Activated CD8-positive, alpha-beta memory T cell treated with anti-CD3 and anti-CD28 coated beads for 4 hours (primary cell): ENCODE data around the gene SLC5A10.
"Not testable (repeated sequence)": the region's sequence is repeated elsewhere in the genome, so short reads cannot be mapped to it uniquely, and the experiment has no call there.

Experiments used
- DNase-seq, 2 donors: peaks; one replicate each; pipeline ENCODE4 v3.0.0-alpha.2; 2020; ENCODE audit warnings: low read depth in 2 of 2

SLC5A10 gene

DNA sequence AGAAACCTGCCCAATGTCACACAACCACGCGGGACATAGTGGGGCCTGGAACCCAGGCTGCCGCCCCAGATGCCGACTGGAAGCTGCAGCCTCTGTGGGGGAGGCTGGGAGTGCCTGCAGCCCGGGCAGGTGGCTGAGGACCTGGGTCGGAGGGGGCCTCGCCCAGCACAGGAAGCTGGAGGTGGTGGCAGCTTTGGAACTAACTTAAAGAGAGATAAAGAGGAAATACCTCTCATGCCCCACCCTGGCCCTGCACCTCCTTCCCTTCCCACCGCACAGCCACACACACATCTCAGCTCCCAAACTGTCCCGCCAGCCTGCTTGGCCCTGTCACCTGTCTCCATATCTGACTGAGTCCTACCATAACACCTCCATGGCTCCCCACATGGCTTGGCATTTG is 88.4 kb downstream of the SLC5A10 start:
- not testable (repeated sequence) for DNase-seq

DNA sequence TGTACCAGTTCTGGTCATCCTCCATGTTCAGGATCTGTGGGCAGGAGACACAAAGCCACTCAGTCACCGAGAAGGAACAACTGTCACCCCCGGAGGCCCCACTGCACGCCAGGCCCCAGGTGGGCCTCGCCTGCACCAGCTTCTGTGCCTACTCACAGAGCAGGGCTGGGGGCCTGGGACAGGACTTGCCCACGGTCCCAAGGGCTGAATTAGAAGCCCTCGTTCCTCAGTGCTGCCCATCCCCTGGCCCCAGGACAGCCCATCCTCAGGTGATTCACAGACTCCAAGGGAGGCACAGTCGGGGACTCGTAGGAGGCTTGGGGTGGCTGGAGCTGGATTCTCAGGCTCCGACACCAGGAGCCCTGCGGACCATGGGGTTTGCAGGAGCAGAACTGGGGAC is 89.9 kb downstream of the SLC5A10 start:
- DNase-seq: not testable (repeated sequence)

GRCh38 chr17:19042369-19042768 is 90.4 kb downstream of the SLC5A10 start:
- not testable (repeated sequence) for DNase-seq

- DNase-seq: not testable (repeated sequence)
Measured at GRCh38 chr17:19043032-19043431, 91.1 kb downstream of the SLC5A10 start.

GRCh38 chr17:19044643-19045042 is 92.7 kb downstream of the SLC5A10 start:
- DNase-seq: not testable (repeated sequence)

DNA sequence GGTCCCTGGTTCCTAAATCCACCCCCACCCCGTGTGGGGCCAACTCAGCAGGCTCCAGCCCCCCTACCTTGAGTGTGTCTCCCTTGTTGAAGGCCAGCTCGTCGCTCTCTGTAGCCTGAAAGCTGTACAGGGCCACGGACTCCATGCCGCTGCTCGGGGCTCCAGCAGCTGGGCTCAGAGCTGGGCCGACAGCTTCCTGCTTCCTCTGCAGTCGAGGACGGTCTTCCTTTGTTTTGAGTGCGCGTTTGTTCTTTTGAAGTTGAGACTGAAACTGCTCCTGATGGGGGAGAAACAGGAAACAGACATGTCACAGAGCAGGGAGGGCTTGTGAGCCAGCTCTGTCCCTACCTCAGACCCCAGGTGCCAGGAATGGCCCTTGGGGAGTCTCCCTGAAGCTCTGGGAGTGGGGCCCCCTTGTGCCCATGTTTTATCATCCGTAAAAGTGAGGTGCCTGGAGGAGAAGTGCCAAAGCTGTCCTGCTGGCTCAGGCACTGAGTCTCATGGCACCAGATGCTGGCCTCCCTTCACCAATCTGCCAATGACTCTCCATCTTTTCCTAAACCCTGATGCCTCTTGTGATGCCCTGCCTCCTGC is 94.9 kb downstream of the SLC5A10 start, which contains the start of gene GRAP:
Gene GRAP, minus strand, starts transcription at position 176 of the 594 bp plus-strand sequence. Its CDS starts 31 bp downstream, at position 145.
- DNase-seq: not testable (repeated sequence)

- DNase-seq: not testable (repeated sequence)
Measured at GRCh38 chr17:19047510-19047909, 95.5 kb downstream of the SLC5A10 start.

DNA sequence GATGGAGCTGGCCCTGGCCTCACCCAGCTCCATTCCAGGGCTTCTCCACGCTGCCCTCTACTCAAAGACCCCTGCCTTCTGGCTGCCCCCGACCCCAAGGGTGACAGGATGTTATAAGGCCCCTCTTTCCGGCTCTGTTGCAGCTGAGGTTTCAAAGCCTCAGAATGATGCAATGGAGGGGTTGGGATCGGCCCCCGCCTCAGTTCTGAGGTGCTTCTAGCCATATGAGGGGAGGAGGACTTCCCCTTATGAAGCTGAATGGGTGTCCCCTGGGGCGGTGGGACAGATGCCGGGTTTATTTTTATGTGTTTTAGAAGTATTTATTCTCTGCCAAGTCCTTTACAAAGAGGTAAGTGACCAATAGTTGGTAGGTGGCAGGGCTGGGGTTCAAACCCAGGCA is 96.9 kb downstream of the SLC5A10 start:
- not testable (repeated sequence) for DNase-seq

- not testable (repeated sequence) for DNase-seq
Measured at GRCh38 chr17:19055447-19055846, 103.5 kb downstream of the SLC5A10 start.

- DNase-seq: peak in 1 of 2 donors; percentile 72
Measured at GRCh38 chr17:19062009-19062717, 110.2 kb downstream of the SLC5A10 start.

GRCh38 chr17:19062718-19063325 is 110.9 kb downstream of the SLC5A10 start:
- DNase-seq: not testable (repeated sequence)

- DNase-seq: peak; percentile 54 to 70
Measured at GRCh38 chr17:19063326-19063956, 111.5 kb downstream of the SLC5A10 start.

GRCh38 chr17:19064378-19064777 is 112.4 kb downstream of the SLC5A10 start:
- not testable (repeated sequence) for DNase-seq

DNA sequence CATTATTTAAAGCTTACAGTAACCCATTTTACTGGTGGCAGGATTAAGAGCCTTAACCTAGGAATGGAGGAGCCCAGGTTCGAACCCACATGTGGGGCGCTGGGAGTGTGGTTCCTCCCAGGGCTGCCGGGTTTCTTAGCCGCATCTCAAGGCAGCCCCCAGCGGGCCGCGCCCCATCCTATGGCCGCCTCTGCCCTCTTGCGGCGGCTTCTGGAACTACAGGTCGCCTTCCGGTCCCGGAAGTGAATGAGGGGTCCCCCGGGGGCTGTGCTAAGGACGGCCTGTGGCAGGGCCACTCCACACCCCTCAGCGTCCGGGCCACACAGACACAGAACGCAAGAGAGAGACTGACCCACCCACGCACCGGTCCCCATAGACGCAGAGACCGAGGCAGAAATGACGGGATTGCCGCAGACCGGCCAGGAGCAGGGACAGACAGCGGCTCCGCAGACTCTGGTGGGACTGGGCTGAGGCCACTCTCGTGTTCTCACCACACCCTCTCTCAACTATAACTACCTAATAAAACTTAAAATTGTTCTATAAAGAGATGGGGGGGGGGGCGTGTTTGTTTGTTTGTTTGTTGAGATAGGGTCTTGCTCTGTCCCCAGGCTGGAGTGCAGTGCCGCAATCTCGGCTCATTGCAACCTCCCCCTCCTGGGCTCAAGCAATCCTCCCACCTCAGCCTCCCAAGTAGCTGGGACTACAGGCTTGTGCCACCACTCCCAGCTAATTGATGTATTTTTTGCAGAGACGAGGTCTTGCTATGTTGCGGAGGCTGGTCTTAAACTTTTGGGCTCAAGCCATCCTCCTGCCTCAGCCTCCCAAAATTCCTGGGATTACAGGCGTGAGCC is 118.6 kb downstream of the SLC5A10 start:
- not testable (repeated sequence) for DNase-seq
